HUES48 (cell line): ENCODE results near the gene AAR2.

Source experiments
- H3K27ac ChIP-seq: one replicate; pipeline ENCODE4 v1.7.0; 2013; ENCODE audit warnings: low read depth, low read length, inconsistent platforms
- H3K27me3 ChIP-seq: 2 replicates; pipeline ENCODE4 v1.6.1; 2013; ENCODE audit warnings: mild to moderate bottlenecking, low read length; ENCODE audit not compliant: control insufficient read depth, insufficient read depth
- H3K36me3 ChIP-seq: 2 replicates; pipeline ENCODE4 v1.6.1; 2013; ENCODE audit warnings: low read length; ENCODE audit not compliant: control insufficient read depth, insufficient read depth
- H3K4me1 ChIP-seq: 2 replicates; pipeline ENCODE4 v1.6.1; 2013; ENCODE audit warnings: mild to moderate bottlenecking, low read length; ENCODE audit not compliant: control insufficient read depth, insufficient read depth
- H3K4me3 ChIP-seq: 2 replicates; pipeline ENCODE4 v1.5.1; 2013; ENCODE audit warnings: mild to moderate bottlenecking, low read depth, low read length
- H3K9ac ChIP-seq: 2 replicates; pipeline ENCODE4 v1.6.1; 2013; ENCODE audit warnings: mild to moderate bottlenecking, low read depth, low read length, moderate library complexity
- H3K9me3 ChIP-seq: 2 replicates; pipeline ENCODE4 v1.6.1; 2013; ENCODE audit warnings: low read length; ENCODE audit not compliant: control insufficient read depth, insufficient read depth

Gene AAR2

DNA sequence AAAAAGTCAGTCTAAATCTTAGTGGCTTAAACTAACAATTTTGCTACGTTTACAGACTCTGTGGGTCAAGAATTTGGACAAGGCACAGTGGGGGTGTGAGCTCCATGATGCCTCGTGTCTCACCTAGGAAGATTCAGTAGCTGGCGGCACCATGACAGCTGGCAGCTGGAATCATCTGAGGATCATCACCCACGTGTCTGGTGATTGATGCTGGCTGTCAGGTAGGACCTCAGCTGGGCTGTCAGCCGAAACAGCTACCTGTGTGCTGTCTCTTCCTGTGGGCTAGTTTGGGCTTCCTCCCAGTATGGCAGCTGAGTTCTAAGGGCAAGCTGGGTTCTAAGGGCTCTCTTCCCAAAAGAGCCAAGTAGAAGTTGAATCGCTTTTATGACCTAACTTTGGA, 43.5 kb downstream of the AAR2 start:
- Histone ChIP-seq H3K9ac (no peak overlapping the region), H3K27me3 (no peaks in the 10 kb centered on the region), H3K4me3 (no peak overlapping the region), H3K36me3 (no peaks in the 10 kb centered on the region), H3K27ac (no peak overlapping the region), H3K9me3 (no peaks in the 10 kb centered on the region), H3K4me1 (no peaks in the 10 kb centered on the region)

DNA sequence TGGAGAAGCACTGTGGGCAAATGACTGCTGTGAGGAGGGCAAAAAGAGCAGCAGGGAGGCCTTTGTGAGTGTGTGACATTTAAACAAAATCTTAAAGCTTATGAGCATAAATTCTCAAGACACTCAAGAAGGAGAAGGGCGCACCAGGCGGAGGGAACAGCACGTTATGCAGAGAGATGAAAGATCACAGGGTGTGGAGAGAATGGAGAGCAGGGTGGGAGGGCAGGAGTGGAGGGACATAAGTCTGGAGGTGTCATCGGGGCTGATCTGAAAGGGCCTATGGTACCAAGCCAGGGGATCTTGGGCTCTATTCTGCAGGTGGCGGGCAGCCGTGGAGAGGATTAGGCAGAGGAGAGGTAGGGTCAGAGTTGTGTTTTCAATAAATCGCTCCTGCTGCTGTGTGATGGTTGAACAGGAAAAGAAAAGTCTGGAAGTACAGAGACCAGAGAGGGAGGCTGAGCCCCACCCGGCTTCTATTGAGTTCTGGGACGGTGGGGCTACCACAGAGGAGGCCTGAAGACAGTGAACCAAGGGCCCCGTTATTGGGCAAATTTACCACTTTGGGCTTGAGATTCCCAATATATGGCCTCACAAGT, 45.6 kb downstream of the AAR2 start:
- no peak overlapping the region for H3K9ac ChIP-seq
- no peak overlapping the region for H3K4me3 ChIP-seq
- H3K4me1 ChIP-seq, result no peaks in the 10 kb centered on the region
- no peaks in the 10 kb centered on the region for H3K9me3 ChIP-seq
- no peak overlapping the region for H3K27ac ChIP-seq
- no peaks in the 10 kb centered on the region for H3K27me3 ChIP-seq
- H3K36me3 ChIP-seq, result no peaks in the 10 kb centered on the region

- Histone ChIP-seq H3K9me3 (no peaks in the 10 kb centered on the region), H3K4me3 (no peak overlapping the region), H3K4me1 (no peaks in the 10 kb centered on the region), H3K36me3 (no peaks in the 10 kb centered on the region), H3K27ac (no peak overlapping the region), H3K9ac (no peak overlapping the region), H3K27me3 (no peaks in the 10 kb centered on the region)
Measured at GRCh38 chr20:36284751-36285150, 48.5 kb downstream of the AAR2 start.

DNA sequence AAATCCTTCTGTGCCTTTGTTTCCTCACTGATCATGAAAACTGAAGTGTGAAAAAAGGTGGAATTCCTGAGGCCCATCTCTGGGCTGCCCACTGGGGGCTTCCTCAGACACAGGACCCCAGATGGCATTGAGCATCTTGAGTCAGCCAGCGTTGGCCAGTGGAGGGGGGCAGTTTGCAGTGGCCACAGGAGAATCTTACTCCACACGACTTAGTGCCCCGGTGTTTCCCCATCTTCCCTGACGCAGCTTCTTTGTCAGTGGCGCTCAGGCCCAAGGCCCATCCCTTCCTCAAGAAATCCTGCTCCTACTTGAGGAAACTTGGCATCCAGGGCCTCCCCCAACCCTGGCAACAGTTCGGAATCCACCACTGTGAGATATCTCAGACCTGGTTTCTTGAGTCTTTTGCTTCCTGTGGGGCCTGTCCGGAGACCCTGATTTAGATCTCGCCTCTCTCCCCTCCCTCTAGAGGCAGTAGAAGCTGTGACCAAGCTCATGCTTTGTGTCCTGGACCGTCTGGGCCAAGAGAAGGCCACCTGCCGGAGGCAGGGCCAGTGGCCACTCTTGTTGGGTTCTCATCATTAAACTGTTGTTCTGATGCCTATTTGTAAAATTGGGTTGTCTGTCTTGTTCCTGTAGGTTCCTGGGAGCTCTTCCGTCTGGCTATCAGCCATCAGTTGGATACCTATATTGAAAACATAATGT, 49.6 kb downstream of the AAR2 start:
- Histone ChIP-seq H3K27me3 (no peaks in the 10 kb centered on the region; the same call in 1 of the 2 replicates), H3K4me1 (no peaks in the 10 kb centered on the region), H3K9ac (no peak overlapping the region), H3K27ac (no peak overlapping the region), H3K4me3 (no peak overlapping the region), H3K36me3 (no peaks in the 10 kb centered on the region), H3K9me3 (no peaks in the 10 kb centered on the region)

- no peaks in the 10 kb centered on the region for H3K9me3 ChIP-seq
- H3K27me3 ChIP-seq, result 0 out of 2 replicates have a peak, but pooled peaks cover 6% of the 10 kb centered on the region
- no peaks in the 10 kb centered on the region for H3K36me3 ChIP-seq
- no peak overlapping the region for H3K4me3 ChIP-seq
- H3K4me1 ChIP-seq, result no peaks in the 10 kb centered on the region
- H3K27ac ChIP-seq, result no peak overlapping the region
- H3K9ac ChIP-seq, result no peak overlapping the region
Measured at GRCh38 chr20:36297656-36298055, 61.4 kb downstream of the AAR2 start.

GRCh38 chr20:36298061-36298460, 61.8 kb downstream of the AAR2 start:
- H3K36me3 ChIP-seq, result no peaks in the 10 kb centered on the region
- H3K27me3 ChIP-seq, result 0 out of 2 replicates have a peak, but pooled peaks cover 6% of the 10 kb centered on the region
- H3K27ac ChIP-seq, result no peak overlapping the region
- H3K4me3 ChIP-seq, result no peak overlapping the region
- no peaks in the 10 kb centered on the region for H3K9me3 ChIP-seq
- no peak overlapping the region for H3K9ac ChIP-seq
- H3K4me1 ChIP-seq, result no peaks in the 10 kb centered on the region

- H3K9me3 ChIP-seq, result no peaks in the 10 kb centered on the region
- no peaks in the 10 kb centered on the region for H3K4me1 ChIP-seq
- no peaks in the 10 kb centered on the region for H3K36me3 ChIP-seq
- 0 out of 2 replicates have a peak, but pooled peaks cover 13% of the 10 kb centered on the region for H3K27me3 ChIP-seq
- no peak overlapping the region for H3K9ac ChIP-seq
- no peak overlapping the region for H3K4me3 ChIP-seq
- H3K27ac ChIP-seq, result no peak overlapping the region
Measured at GRCh38 chr20:36298795-36299339, 62.6 kb downstream of the AAR2 start.

- H3K4me3 ChIP-seq, result no peak overlapping the region
- H3K36me3 ChIP-seq, result no peaks in the 10 kb centered on the region
- no peaks in the 10 kb centered on the region for H3K4me1 ChIP-seq
- no peak overlapping the region for H3K9ac ChIP-seq
- 0 out of 2 replicates have a peak, but pooled peaks cover 18% of the 10 kb centered on the region for H3K27me3 ChIP-seq
- H3K27ac ChIP-seq, result no peak overlapping the region
- H3K9me3 ChIP-seq, result no peaks in the 10 kb centered on the region
Measured at GRCh38 chr20:36299459-36299858, 63.2 kb downstream of the AAR2 start.

- Histone ChIP-seq H3K27ac (no peak overlapping the region), H3K27me3 (peaks cover 35% of the 10 kb centered on the region), H3K9me3 (no peaks in the 10 kb centered on the region), H3K4me1 (0 out of 2 replicates have a peak, but pooled peaks cover 3% of the 10 kb centered on the region), H3K4me3 (no peak overlapping the region), H3K36me3 (no peaks in the 10 kb centered on the region), H3K9ac (no peak overlapping the region)
Measured at GRCh38 chr20:36301359-36302119, 65.3 kb downstream of the AAR2 start.

DNA sequence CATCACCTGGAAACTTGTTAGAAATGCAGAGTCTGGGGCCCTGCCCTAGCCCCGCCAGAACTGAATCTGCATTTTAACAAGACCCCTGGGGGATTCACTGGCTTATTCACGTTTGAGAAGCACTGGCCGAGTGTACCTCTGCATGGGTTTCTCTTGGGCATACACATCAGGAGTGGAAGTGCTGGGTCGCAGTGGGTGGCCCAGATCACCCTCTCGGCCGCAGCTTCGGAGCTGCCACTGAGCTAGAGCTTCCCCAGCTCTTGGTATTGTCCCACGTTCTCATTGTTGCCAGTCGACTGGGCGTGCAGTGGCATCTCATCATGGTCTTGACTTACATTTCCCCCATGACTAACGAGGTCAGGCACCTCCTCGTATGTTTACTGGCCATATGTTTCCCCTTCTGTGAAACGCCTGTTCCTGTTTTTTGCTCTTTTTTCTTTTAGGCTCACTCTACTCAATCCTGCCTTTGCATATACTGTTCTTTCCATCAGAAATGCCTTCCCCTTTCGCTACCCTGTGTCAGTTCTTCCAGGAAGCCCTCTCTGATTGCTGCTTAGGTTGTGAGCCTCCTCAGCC, 66.8 kb downstream of the AAR2 start:
- Histone ChIP-seq H3K27ac (no peak overlapping the region), H3K36me3 (no peaks in the 10 kb centered on the region), H3K4me3 (no peak overlapping the region), H3K4me1 (0 out of 2 replicates have a peak, but pooled peaks cover 3% of the 10 kb centered on the region), H3K9ac (no peak overlapping the region), H3K9me3 (no peaks in the 10 kb centered on the region), H3K27me3 (peaks cover 50% of the 10 kb centered on the region)
